LHCN-M2 (cell line): Measurements from ENCODE around the gene MBNL1. TPM values are rescaled to one million over a fixed set of nuclear protein-coding genes. Genes with fewer than 3 reads are reported as not detected.
A peak's percentile ranks its signal among the peaks of the same experiment; 100 is the strongest.

Experiments
- DNase-seq: peaks from one replicate; pipeline ENCODE4 v3.0.0-alpha.2; 2012; ENCODE audit warnings: low read depth
- total RNA-seq: library from RNA; depleted of rRNA; stranded (reverse); fragments of >200 nt; gene quantifications from 2 replicates; pipeline ENCODE4 v1.2.3, GENCODE V29; 2014

Gene MBNL1
- total RNA-seq, 1 experiment from 2014 or later = 149 TPM

DNA sequence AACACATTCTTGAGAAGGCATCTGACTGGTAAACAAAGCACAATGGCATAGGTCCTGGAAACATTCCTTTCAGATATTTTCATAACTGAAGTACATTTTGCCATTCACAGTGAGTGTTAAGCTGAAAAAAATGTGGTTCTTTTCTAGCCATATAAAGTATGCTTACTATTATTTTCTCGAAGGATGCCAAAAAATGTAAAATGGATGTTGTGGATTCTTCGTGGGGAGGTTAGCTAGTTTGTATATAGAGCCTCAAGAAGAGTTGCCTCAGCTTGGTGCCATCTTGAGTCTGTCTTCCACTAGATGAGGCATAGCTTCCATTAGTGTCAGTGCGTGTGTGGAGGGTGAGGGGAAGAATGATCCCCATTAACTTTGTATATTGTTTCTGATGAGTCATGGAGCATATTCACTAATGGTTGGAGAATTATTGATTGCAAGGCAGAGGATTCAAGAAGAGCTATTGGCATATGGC is 4.1 kb downstream of the MBNL1 start:
- DNase-seq = peak; percentile 35

DNA sequence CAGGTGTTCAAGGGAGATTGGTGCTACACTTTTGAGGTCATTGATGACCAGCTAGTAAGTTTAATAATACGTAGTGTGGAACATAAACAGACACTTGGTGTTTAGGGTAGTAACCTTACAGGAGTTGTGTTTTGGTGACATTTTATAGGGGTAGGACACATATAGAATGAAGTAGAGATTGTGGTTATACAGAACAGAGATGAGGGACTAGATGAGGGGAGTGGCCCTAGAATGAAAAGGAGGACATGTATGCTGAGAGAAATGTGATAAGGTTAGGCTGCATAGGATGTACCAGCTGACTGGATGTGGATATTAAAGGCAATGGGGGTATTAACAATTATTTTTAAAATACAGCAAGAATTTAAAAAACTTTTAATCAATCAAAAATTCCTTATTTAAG is 8.0 kb downstream of the MBNL1 start:
- DNase-seq = no peak

GRCh38 chr3:152277198-152277597 is 8.5 kb downstream of the MBNL1 start:
- no peak for DNase-seq

DNA sequence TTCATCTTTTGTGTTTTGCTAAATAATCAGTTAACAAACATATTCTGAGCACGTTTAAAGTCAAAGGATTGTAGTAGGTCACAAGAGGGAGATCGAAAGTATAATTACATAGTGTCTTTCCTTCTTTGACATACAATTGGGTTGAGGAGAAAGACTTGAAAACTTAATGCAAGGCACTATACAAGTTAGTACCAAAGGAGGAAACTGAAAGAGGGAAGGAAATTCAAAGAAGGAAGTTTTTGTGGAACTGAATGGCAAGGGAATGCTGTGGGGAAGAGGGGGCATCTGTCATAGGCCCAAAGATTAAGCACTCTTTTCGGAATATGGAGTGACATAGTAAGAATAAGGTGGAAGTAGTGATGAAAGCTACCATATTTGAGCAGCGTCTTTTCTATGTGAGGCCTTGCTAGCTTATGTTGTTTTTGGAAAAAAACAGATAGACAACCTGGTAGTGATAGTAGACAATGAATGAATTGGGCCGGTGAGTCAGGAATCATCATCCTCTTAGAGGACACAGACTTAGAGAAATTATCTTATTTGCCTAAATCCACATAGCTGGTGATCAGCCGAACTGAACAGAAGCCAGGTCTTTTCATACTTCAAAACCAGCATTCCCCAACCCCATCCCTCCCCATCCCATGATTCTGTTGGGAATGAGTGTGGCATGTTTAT is 10.2 kb downstream of the MBNL1 start:
- no peak for DNase-seq

- DNase-seq = no peak
Measured at GRCh38 chr3:152279479-152279878, 10.8 kb downstream of the MBNL1 start.

- DNase-seq = no peak
Measured at GRCh38 chr3:152280539-152280938, 11.8 kb downstream of the MBNL1 start.

- no peak for DNase-seq
Measured at GRCh38 chr3:152281133-152281713, 12.5 kb downstream of the MBNL1 start.

GRCh38 chr3:152282813-152283212 is 14.1 kb downstream of the MBNL1 start:
- DNase-seq = no peak

GRCh38 chr3:152283492-152284381 is 15.0 kb downstream of the MBNL1 start:
- no peak for DNase-seq

GRCh38 chr3:152284906-152285305 is 16.2 kb downstream of the MBNL1 start:
- no peak for DNase-seq

GRCh38 chr3:152285509-152285908 is 16.8 kb downstream of the MBNL1 start:
- DNase-seq = no peak

DNA sequence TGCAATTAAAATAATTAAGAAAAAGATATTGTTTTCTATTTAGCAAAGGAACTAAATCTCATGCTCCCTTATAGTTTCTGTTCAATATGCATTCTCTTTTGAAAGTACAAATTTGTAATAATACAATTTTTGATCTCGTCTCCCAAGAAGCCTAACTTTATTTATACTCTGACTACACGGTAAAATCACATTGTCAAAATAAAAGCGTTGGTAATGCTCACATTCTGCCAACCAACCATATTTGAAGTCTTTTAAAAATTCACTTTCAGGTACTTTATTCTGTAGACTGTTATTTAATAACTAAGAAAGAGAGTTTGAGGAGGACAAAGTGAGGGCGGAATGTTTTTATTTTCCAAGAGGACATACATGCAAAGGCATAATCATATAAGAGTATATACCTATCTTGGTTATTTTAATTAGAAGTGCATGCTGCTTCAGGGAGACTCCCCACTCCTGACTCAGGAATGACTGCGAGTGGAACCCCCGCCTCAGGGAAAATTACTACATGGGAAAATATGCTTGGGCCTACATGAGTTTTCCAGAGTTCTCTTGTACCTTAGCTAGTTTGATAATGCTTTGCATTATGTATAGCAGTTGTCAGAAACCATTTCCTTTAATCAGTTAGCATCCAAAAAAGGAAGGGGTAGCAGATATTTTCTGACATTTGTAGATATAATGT is 19.3 kb downstream of the MBNL1 start:
- DNase-seq = no peak

GRCh38 chr3:152288681-152289080 is 20.0 kb downstream of the MBNL1 start:
- no peak for DNase-seq

GRCh38 chr3:152289708-152290107 is 21.0 kb downstream of the MBNL1 start:
- no peak for DNase-seq

- no peak for DNase-seq
Measured at GRCh38 chr3:152290374-152290773, 21.6 kb downstream of the MBNL1 start.

DNA sequence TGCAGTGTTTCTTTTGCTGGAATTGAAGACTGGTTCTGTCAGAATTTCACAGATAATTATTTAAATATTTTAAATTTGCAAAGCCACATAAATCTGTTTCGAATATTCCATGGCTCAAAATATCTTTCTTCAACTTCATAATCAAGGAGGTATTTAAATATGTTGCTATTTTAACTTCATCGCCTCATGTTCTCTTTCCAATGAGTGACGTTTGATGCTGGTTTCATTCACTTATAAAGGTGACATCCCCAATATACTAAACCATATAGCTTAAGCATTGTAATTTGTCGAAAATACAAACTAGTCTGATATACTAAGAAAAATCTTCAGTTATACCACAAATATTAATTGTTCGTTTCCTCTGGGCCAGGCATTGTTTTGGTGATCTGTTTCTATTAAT is 22.5 kb downstream of the MBNL1 start:
- no peak for DNase-seq

DNA sequence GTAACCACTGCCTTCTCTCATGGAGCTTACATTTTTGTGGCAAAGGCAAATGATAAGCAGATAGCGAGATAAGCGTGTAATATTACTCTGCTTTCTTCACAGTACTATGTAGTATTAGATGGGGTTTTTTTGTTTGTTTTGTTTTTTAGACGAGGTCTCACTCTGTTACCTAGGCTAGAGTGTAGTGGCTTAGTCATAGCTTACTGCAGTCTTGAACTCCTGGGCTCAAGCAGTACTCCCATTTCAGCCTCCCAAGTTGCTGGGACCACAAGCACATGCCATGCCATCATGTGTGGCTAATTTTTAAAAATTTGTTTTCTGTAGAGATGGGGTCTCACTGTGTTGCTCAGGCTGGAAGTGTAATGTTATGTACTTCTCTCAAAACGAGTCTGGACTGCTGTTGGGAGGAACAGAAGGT is 22.9 kb downstream of the MBNL1 start:
- no peak for DNase-seq

- no peak for DNase-seq
Measured at GRCh38 chr3:152292366-152292765, 23.6 kb downstream of the MBNL1 start.

DNA sequence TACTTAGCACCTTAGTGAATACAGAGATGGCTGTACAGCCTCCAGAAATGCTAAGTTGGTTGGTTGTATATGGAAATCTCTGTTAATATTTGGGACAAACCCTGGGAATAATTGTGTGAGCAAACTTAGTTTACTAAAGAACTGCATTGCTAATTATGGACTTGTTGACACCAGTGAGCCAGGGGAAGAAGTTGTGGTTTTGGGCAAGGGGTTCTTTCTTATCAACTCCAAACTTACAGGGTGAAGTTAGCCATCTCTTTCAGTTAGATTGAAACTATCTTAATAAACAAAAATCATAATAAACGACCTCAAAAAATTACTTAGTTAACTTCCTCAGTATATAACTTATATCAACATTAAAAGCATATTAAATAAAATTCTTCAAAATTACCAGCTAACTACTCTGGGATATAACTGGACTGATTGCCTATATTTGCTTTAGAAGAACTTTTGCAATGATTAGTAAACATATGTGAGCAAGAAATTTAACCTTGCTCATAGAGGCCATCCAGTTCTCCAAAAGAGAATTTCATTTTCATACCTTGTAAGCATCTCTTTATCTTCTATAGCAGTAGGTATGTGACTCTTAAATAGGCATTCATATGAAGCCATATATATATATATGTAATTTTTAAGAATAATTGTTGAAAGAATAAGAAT is 24.7 kb downstream of the MBNL1 start:
- DNase-seq = no peak

DNA sequence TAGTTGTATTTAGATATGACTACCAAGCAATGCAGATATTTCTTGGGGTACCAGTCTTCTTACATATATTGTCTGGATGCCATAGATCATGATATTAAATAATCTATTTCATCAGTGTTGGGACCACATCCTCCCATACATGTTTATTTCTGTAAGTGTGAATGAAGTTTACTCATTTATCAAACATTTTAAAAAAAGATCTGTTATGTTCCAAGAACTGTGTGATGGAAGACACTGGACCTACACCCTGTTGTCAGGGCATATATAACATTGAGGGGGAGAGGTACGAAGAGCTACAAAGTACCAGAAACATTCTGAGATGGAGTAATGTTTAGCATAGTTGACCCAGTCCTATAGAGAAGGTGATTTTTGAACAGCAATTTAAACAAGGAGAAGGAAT is 26.6 kb downstream of the MBNL1 start:
- DNase-seq = no peak

GRCh38 chr3:152295806-152296205 is 27.1 kb downstream of the MBNL1 start:
- no peak for DNase-seq
